Heart right ventricle (tissue), 16 donors: ENCODE results near the gene RASAL1. TPM values are rescaled to one million over a fixed set of nuclear protein-coding genes. Genes with fewer than 3 reads are reported as not detected.

Experiments used
- ATAC-seq, 8 donors: fragments of 200-7000 bp; cut with Tn5 transposase; one replicate each; pipeline ENCODE4 v1.9.1; 2020; ENCODE audit warnings: mild to moderate bottlenecking in 8 of 8, moderate library complexity in 8 of 8, moderate number of reproducible peaks in 1 of 8
- DNase-seq, 2 donors: peaks; one replicate each; pipeline ENCODE4 v3.0.0-alpha.2; 2020
- H3K27ac ChIP-seq, 10 donors: fragments of 200-600 bp; sonication (generic) in 2 of 10; one replicate each; pipeline versions ENCODE4 v1.5.0 to v1.8.0; 2020 to 2022; ENCODE audit warnings: mild to moderate bottlenecking in 3 of 10
- H3K27me3 ChIP-seq, 7 donors: fragments of 200-600 bp; one replicate each; pipeline ENCODE4 v1.8.0; 2021 to 2022; ENCODE audit warnings: mild to moderate bottlenecking in 2 of 7
- H3K36me3 ChIP-seq, 9 donors: fragments of 200-600 bp; sonication (generic) in 1 of 9; one replicate each; pipeline versions ENCODE4 v1.5.0 to v1.8.0; 2020 to 2022; ENCODE audit warnings: mild to moderate bottlenecking in 2 of 9
- H3K4me1 ChIP-seq, 9 donors: fragments of 200-600 bp; sonication (generic) in 1 of 9; one replicate each; pipeline versions ENCODE4 v1.5.0 to v1.8.0; 2020 to 2022; ENCODE audit warnings: mild to moderate bottlenecking in 4 of 9
- H3K4me3 ChIP-seq, 10 donors: fragments of 200-600 bp; sonication (generic) in 2 of 10; one replicate each; pipeline versions ENCODE4 v1.5.0 to v1.8.0; 2020 to 2022; ENCODE audit warnings: mild to moderate bottlenecking in 7 of 10, moderate library complexity in 2 of 10
- H3K9me3 ChIP-seq, 11 donors: fragments of 200-600 bp in 10 of 11; sonication (generic) in 2 of 11; one replicate each; pipeline versions ENCODE4 v1.5.0 to v1.8.0; 2013 to 2022; ENCODE audit warnings: mild to moderate bottlenecking in 2 of 11, control low read depth in 1 of 11, moderate library complexity in 1 of 11
- CTCF ChIP-seq, 9 donors: fragments of 200-600 bp; sonication (generic) in 2 of 9; IDR thresholded peaks; one replicate each; pipeline versions ENCODE4 v1.5.0 to v1.8.0; 2021 to 2022; ENCODE audit warnings: antibody characterized with exemption in 9 of 9, mild to moderate bottlenecking in 5 of 9, moderate library complexity in 1 of 9
- WGBS, 2 donors: extraction: QIAGEN DNeasy Blood & Tissue Kit; methylation state at CpG; one replicate each; pipeline ENCODE4 v1.1.7; 2013; ENCODE audit warnings: inconsistent platforms in 1 of 2; 5-methylcytosine and 5-hydroxymethylcytosine counted together
- intact Hi-C, 10 donors: fragments of 100-400 bp; cut with DNase I; formaldehyde crosslinking; loops; one replicate each; pipeline versions ENCODE4 v1.11.1 to v1.14.2; 2022
- polyA plus RNA-seq, 2 donors: library from polyadenylated mRNA; stranded (reverse); fragments of 200-250 nt; gene quantifications; one replicate each; pipeline ENCODE4 v1.2.3, GENCODE V29; 2013
- total RNA-seq, 10 donors: library from RNA; stranded (reverse); fragmentation: NEBNext Ultra II Directional in 3 of 10; extraction: Animal tissue kit (Norgen Biotek cat#: 25700) in 3 of 10; gene quantifications; one replicate each; pipeline versions ENCODE4 v1.2.1 to v1.2.4, GENCODE V29; 2021 to 2023
- donor health status: Arrhythmogenic right ventricular cardiomyopathy.
- donor health status: ischemic (EF 13 %, LVEDD 7.1; RV severe dilation, severe dysfunction).
- donor health status: healthy with polysubstance abuse.
- donor health status: DM: no; HTN: yes; CAD: no.
- donor health status: DM: no; HTN: no; CAD: no.
- donor health status: ischemic (EF 25% LVEDD 6.9; RV normal size, moderate dysfunction).
- donor health status: ischemic (EF 25% LVEDD 5.7; RV mildly dilated, moderate dysfunction).
- donor health status: healthy.
- donor health status: DM: yes; HTN: yes; CAD: no.
- donor health status: Ischemic cardiomyopathy.
- donor health status: ischemic (EF 35%, LVEDD 5.7; RV mildly dilated, moderate dysfunction).
- donor health status: nonischemic (EF 11% LVEDD 7.7; RV severe dilation, severe dysfunction).
- donor health status: DM: yes; HTN: yes; CAD: no.
- donor health status: PGD.
- donor health status: ischemic (EF 29% LVEDD 5.4; RV normal size, mild dysfunction).
- donor health status: nonischemic (EF 23%, LVEDD 6.1; RV moderate dilation, normal function).

RASAL1 gene
- total and polyA plus RNA-seq, 12 donors, result not detected

DNA sequence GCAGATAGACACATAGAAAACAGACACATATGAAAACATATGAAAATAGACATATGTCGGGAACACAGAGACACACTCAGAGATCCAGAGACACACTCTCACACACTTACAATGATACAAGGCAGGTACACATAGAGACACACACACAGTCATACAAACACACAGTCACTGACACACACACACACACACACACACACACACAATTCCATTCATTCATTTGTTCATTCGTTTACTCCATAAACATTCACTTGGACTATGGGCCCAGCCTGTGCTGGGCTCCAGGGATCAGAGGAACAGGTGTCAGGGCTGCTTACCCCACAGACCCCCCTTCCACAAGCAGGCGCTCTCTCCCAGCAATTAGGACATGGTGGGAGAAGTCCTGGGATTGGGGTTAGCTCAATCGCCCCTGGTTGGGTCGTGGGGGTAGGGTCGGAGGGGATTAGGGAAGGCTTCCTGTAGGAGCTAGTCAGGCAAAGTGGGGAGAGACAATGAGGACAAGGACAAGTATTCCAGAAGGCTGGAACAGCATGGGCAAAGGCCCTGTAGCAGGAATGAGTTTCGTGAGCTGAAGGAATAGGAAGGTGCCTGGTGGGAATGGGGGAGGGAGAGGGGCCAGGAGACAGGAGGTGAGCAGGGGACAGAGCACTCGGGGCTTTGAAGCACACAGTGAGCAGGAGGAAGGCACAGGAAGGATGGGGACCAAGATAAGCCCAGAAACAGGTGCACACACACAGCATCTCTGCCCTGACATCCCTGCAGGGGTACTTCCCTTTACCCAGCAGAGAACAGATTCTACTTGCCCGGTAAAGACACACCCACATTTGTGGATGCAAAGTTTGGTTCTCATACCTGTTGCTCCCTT is 6.5 kb downstream of the RASAL1 start:
- Histone ChIP-seq H3K9me3 (peaks cover 0 to 5% (median 0%) of the 10 kb centered on the region in 11 donors), H3K4me3 (no peak overlapping the region), H3K27me3 (peaks cover 0 to 55% (median 19%) of the 10 kb centered on the region in 7 donors), H3K36me3 (no peaks in the 10 kb centered on the region), H3K27ac (no peak overlapping the region), H3K4me1 (no peaks in the 10 kb centered on the region)
- intact Hi-C loops, result no loop called here
- no peak for ATAC-seq
- no peak for TF ChIP-seq CTCF (IDR thresholded peaks at IDR 0.05)
- 47 to 56% methylated on average over 9 of the region's 9 CpGs for WGBS, 2 donors
- DNase-seq, result no peak

DNA sequence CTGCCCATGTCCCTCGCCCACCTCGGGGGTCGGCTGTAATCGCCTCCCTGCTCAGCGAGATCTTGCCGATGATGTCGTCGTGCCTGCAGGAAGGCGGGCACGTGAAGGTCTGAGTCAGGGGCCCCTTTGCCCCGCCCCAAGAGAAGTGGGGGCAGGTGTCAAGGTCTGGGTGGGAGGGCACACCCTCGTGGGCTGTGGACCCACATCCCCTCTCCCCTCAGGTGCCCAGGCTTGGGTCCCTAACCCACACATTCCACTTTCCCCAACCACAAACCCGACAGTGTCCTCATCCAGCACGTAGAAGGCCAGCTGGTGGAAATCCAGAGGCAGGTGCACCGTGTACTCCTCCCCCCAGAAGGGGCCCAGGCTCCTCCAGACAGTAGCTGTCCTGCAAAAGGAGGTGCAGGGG is 7.8 kb downstream of the RASAL1 start:
- no peak for ATAC-seq
- intact Hi-C loops, result no loop called here
- DNase-seq, result no peak
- Histone ChIP-seq H3K27ac (no peak overlapping the region), H3K36me3 (no peaks in the 10 kb centered on the region), H3K4me1 (no peaks in the 10 kb centered on the region), H3K27me3 (peaks cover 0 to 43% (median 15%) of the 10 kb centered on the region in 7 donors), H3K4me3 (no peak overlapping the region), H3K9me3 (peaks cover 0 to 17% (median 0%) of the 10 kb centered on the region in 11 donors)
- TF ChIP-seq CTCF (IDR thresholded peaks at IDR 0.05), result no peak
- WGBS, 2 donors, result 34 to 39% methylated on average over 15 of the region's 15 CpGs

DNA sequence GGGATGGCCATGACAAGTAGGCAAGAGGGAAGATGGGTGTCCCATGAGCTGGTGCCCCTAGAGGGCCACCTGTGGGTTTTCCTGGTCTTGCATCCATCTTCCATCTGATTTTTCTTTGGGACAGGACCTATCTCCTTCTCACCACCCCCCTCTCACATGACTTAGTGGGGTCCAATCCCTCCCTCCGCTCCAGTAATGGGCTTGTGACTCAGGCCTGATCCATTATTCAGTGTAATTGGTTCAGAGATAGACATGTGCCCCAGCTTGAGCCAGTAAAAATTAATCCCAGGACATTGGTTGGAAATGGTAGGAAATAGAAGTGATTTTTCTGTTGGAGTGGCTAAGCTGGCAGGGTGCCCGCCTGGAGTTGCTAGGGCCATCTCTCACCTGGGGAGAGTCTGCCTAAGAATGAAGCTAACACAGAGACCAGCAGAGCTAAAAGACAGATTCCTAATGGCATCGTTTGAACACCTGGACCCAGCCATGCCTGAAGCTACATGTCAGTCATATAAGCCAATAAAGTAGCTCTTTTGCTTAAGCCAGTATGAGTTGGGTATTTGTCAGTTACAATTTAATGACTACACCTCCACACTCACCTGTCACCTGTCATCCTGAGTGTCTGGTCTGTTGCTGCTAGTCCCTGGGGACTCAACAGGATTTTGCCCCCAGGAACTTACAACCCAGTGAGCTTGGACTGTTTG is 14.7 kb downstream of the RASAL1 start:
- Histone ChIP-seq H3K9me3 (peaks cover 0 to 25% (median 0%) of the 10 kb centered on the region in 11 donors), H3K4me3 (no peak overlapping the region), H3K27ac (no peak overlapping the region), H3K27me3 (peaks cover 0 to 24% (median 13%) of the 10 kb centered on the region in 7 donors), H3K36me3 (no peaks in the 10 kb centered on the region), H3K4me1 (no peaks in the 10 kb centered on the region)
- intact Hi-C loops, result no loop called here
- DNase-seq, result no peak
- no peak for ATAC-seq
- 76 to 77% methylated on average over 3 of the region's 3 CpGs for WGBS, 2 donors
- no peak for TF ChIP-seq CTCF (IDR thresholded peaks at IDR 0.05)

GRCh38 chr12:113119980-113120669 is 15.4 kb downstream of the RASAL1 start:
- Histone ChIP-seq H3K36me3 (no peaks in the 10 kb centered on the region), H3K4me3 (no peak overlapping the region), H3K4me1 (no peaks in the 10 kb centered on the region), H3K27me3 (peaks cover 0 to 27% (median 13%) of the 10 kb centered on the region in 7 donors), H3K27ac (no peak overlapping the region), H3K9me3 (peaks cover 0 to 25% (median 0%) of the 10 kb centered on the region in 11 donors)
- no peak for TF ChIP-seq CTCF (IDR thresholded peaks at IDR 0.05)
- no peak for DNase-seq
- intact Hi-C loops, result no loop called here
- 33 to 35% methylated on average over 4 of the region's 4 CpGs for WGBS, 2 donors
- no peak for ATAC-seq
